ENCODE results near the gene NAA11.

NAA11 gene

GRCh38 chr4:79325864-79326328 is at the start of gene NAA11:
TSS of gene NAA11 (minus strand) at chr4:79326061. CDS start at chr4:79325877, 184 bp downstream.
- DNase-seq, result no peak

GRCh38 chr4:79370026-79370425 is 44.2 kb upstream of the NAA11 start:
- no peak for DNase-seq

GRCh38 chr4:79367096-79367495 is 41.2 kb upstream of the NAA11 start:
- DNase-seq, result no peak

- no peak for DNase-seq
Observed at GRCh38 chr4:79366422-79366821, 40.6 kb upstream of the NAA11 start.

GRCh38 chr4:79364061-79364460 is 38.2 kb upstream of the NAA11 start:
- DNase-seq, result no peak

GRCh38 chr4:79362626-79363025 is 36.8 kb upstream of the NAA11 start:
- DNase-seq, result no peak

- no peak for DNase-seq
Observed at GRCh38 chr4:79360006-79360405, 34.1 kb upstream of the NAA11 start.

- no peak for DNase-seq
Observed at GRCh38 chr4:79358438-79358837, 32.6 kb upstream of the NAA11 start.

- no peak for DNase-seq
Observed at GRCh38 chr4:79357365-79357764, 31.5 kb upstream of the NAA11 start.

GRCh38 chr4:79353075-79353474 is 27.2 kb upstream of the NAA11 start:
- DNase-seq, result no peak

- no peak for DNase-seq
Observed at GRCh38 chr4:79348405-79348804, 22.5 kb upstream of the NAA11 start.

- no peak for DNase-seq
Observed at GRCh38 chr4:79341893-79342653, 16.2 kb upstream of the NAA11 start.

- DNase-seq, result no peak
Observed at GRCh38 chr4:79340568-79340967, 14.7 kb upstream of the NAA11 start.

- DNase-seq, result no peak
Observed at GRCh38 chr4:79338148-79338547, 12.3 kb upstream of the NAA11 start.

- DNase-seq, result peak; percentile 37
Observed at GRCh38 chr4:79334783-79335182, 8.9 kb upstream of the NAA11 start.

- DNase-seq, result no peak
Observed at GRCh38 chr4:79334341-79334740, 8.5 kb upstream of the NAA11 start.

GRCh38 chr4:79331126-79331876 is 5.4 kb upstream of the NAA11 start:
- DNase-seq, result no peak

GRCh38 chr4:79330720-79331119 is 4.9 kb upstream of the NAA11 start:
- no peak for DNase-seq

- no peak for DNase-seq
Observed at GRCh38 chr4:79325436-79325835, 425 bp downstream of the NAA11 start.

GRCh38 chr4:79319975-79320374 is 5.9 kb downstream of the NAA11 start:
- no peak for DNase-seq

- DNase-seq, result no peak
Observed at GRCh38 chr4:79317711-79318110, 8.2 kb downstream of the NAA11 start.

- DNase-seq, result no peak
Observed at GRCh38 chr4:79315891-79316290, 10.0 kb downstream of the NAA11 start.

GRCh38 chr4:79311279-79311678 is 14.6 kb downstream of the NAA11 start:
- DNase-seq, result no peak

- DNase-seq, result no peak
Observed at GRCh38 chr4:79308971-79309370, 16.9 kb downstream of the NAA11 start.
